ENCODE results near the gene PLEKHN1.

The PLEKHN1 gene

DNA sequence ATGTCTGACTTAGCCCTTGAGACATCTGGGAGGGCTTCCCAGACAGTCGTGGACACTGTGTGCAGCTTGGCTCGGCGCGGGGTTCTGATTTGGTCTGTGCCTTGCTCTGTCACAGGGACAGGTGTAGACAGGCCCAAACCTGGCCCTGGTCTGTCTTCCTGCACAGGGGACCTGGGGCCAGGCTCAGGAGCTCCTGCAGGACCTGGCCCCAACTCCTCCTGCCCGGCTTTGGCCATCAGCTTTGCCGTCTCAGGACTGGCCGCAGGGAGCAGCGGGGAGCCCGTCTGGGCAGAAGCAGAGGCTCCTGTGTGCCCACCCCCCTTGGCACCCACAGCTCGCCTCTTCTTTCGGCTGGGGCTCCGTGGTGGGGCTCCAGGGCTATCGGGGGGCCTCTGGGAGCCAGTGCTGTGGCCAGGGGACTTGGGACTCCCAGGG is 13.9 kb downstream of the PLEKHN1 start:
- H3K4me3 ChIP-seq (ENCODE audit: low read depth, low read length) = no peak overlapping the region

DNA sequence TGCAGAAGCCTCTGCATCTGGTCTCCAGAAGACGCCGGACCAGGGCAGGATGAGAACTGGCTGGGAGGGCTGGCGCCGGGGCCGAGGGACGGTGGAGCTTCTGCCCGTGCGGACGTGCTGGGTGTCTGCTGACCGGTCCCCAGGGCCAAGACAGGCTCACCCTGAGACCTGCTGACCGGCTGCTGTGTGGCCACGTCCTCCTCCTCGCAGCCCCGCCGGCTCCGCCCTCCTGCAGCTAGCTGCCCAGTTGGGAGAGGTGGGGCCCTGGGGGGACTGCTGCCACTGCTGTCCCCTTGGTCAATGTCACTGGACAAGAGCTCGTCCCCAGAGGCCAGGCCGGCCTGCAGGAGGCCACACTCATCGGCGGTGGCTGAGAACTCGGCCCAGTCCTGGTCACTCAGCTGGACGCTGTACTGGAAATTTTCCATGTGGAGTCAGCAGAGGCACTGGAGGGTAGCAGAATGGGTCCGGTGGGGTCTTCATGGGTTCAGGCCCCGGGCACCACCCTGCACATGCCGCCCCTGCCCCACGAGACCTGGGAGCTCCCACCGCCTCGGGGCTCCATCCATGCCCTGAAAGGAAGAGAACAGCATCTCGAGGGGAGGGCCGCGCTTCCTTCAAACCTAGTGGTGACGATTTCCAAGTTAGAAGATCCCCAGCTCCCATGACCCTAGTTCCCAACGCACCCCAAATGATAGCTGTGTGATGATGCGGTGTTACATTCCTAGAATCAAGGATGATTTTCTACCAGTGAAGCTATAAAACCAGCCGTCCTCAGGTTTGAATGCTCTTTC is 14.5 kb downstream of the PLEKHN1 start:
- DNase-seq (ENCODE audit: low read depth) = no peak
- no peak for TF ChIP-seq MYC (IDR thresholded peaks at IDR 0.05; ENCODE audit: low read depth, low read length)
- TF ChIP-seq, protein P1, sequence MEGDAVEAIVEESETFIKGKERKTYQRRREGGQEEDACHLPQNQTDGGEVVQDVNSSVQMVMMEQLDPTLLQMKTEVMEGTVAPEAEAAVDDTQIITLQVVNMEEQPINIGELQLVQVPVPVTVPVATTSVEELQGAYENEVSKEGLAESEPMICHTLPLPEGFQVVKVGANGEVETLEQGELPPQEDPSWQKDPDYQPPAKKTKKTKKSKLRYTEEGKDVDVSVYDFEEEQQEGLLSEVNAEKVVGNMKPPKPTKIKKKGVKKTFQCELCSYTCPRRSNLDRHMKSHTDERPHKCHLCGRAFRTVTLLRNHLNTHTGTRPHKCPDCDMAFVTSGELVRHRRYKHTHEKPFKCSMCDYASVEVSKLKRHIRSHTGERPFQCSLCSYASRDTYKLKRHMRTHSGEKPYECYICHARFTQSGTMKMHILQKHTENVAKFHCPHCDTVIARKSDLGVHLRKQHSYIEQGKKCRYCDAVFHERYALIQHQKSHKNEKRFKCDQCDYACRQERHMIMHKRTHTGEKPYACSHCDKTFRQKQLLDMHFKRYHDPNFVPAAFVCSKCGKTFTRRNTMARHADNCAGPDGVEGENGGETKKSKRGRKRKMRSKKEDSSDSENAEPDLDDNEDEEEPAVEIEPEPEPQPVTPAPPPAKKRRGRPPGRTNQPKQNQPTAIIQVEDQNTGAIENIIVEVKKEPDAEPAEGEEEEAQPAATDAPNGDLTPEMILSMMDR (IDR thresholded peaks at IDR 0.05; ENCODE audit: low read depth, low read length) = no peak
- TF ChIP-seq, protein P2, sequence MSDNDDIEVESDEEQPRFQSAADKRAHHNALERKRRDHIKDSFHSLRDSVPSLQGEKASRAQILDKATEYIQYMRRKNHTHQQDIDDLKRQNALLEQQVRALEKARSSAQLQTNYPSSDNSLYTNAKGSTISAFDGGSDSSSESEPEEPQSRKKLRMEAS (IDR thresholded peaks at IDR 0.05; ENCODE audit: low read depth, low read length) = no peak
- no peak for TF ChIP-seq POLR2A (IDR thresholded peaks at IDR 0.05; ENCODE audit: extremely low read depth, insufficient read length)
- H3K4me3 ChIP-seq (ENCODE audit: low read depth, low read length) = no peak overlapping the region

More for the DNA sequence above, 13.9 kb downstream of the PLEKHN1 start:
- TF ChIP-seq, protein P2 (IDR thresholded peaks at IDR 0.05; ENCODE audit: low read depth, low read length) = no peak
- TF ChIP-seq POLR2A (IDR thresholded peaks at IDR 0.05; ENCODE audit: extremely low read depth, insufficient read length) (no peak), MYC (IDR thresholded peaks at IDR 0.05; ENCODE audit: low read depth, low read length) (no peak)
- TF ChIP-seq, protein P1 (IDR thresholded peaks at IDR 0.05; ENCODE audit: low read depth, low read length) = no peak
- no peak for DNase-seq (ENCODE audit: low read depth)

DNA sequence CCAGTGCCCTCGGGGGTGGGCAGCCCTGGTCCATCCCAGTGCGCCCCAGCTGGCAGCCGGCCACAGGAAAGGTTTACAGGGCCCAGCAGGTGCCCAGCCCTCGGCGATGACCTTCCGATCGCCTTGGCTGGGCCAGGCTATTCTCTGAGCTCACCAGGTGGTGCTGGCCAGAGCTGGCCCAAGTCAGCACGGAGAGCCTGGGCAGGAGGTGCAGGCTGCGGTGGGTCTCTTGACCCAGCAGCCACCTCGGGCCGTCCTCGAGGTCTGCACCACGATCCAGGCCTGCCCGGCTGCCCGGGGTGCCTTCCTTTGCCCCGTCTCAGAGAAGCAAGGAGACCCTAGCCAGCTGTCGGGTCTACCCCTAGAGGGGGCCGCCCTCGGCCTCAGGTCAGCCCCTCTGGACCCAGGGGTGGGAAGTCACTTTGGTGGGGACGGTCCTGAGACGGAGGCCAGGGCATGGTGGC is 15.2 kb downstream of the PLEKHN1 start:
- DNase-seq (ENCODE audit: low read depth) = no peak
- H3K4me3 ChIP-seq (ENCODE audit: low read depth, low read length) = no peak overlapping the region
- TF ChIP-seq, protein P2 (IDR thresholded peaks at IDR 0.05; ENCODE audit: low read depth, low read length) = no peak
- TF ChIP-seq POLR2A (IDR thresholded peaks at IDR 0.05; ENCODE audit: extremely low read depth, insufficient read length) = no peak
- TF ChIP-seq, protein P1 (IDR thresholded peaks at IDR 0.05; ENCODE audit: low read depth, low read length) = no peak
- TF ChIP-seq MYC (IDR thresholded peaks at IDR 0.05; ENCODE audit: low read depth, low read length) = no peak

DNA sequence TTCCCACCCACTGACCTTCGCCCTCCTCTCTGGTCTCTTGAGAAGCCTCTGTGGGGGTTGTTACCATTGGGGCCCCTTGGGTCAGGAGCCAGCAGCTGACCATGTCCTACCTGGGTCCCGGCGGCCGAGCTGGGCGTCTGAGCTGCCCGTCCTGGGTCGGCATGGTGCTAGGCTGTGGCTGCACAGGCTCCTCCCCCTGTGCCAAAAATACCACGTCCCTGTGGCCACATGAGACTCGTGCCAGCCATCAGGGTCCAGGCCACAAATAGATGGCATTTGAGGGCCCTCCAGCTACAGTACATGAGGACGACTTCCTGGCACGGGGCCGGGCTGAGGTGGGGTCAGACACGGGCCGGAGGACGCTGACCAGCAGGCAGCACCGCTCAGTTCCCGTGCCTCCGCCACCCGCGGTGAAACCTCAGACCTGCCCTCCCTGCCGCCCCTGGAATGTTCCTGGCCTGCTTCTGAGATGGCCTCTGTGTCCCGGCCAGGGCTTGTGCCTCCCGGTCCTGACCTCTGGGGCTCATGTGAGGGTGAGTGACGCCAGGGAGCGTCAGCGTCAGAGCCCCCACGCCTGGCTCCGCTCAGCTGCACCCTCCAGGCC is 15.8 kb downstream of the PLEKHN1 start, which contains the start of gene PERM1:
Gene PERM1, minus strand, starts transcription at position 139 of the 604 bp plus-strand sequence. CDS start 1,064 bp downstream, outside the sequence.
- no peak within 1 kb of the TSS for H3K4me3 ChIP-seq (ENCODE audit: low read depth, low read length)
- TF ChIP-seq, protein P2 (IDR thresholded peaks at IDR 0.05; ENCODE audit: low read depth, low read length) = no peak
- no peak for TF ChIP-seq POLR2A (IDR thresholded peaks at IDR 0.05; ENCODE audit: extremely low read depth, insufficient read length)
- no peak for TF ChIP-seq MYC (IDR thresholded peaks at IDR 0.05; ENCODE audit: low read depth, low read length)
- DNase-seq (ENCODE audit: low read depth) = no peak

DNA sequence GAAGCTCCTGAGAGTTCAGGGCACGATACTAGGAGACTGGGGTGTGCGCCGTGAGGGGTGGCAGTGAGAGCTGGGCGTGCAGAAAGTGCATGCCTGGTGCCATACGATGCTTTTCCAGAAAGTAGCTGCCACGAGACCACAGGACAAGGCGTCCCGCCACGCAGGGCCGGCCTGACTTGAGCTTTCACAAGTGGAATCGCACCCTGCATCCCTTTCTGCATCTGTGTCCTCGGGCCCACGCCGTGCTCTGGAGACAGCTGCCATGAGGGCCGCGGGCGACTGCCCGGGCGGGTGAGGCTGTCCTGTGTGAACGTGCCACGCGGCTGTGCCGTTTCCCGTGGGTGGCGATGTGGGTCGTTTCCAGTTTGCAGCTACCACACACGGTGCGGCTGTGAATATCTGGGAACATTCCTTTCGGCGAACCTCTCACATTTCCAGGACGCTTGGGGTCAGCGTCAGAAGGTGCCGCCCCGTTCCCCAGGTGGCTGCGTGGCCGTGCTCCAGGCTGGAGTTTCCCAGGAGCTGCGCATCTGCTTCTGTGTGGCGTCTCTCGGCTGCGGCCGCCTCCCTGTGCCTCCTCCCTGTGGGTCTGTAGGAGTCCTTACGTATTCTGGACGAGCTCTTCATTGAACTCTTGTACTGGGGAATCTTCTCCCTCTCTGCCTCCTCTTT is 16.6 kb downstream of the PLEKHN1 start:
- H3K4me3 ChIP-seq (ENCODE audit: low read depth, low read length) = no peak overlapping the region
- TF ChIP-seq, protein P1 (IDR thresholded peaks at IDR 0.05; ENCODE audit: low read depth, low read length) = no peak
- no peak for TF ChIP-seq MYC (IDR thresholded peaks at IDR 0.05; ENCODE audit: low read depth, low read length)
- TF ChIP-seq POLR2A (IDR thresholded peaks at IDR 0.05; ENCODE audit: extremely low read depth, insufficient read length) = no peak
- TF ChIP-seq, protein P2 (IDR thresholded peaks at IDR 0.05; ENCODE audit: low read depth, low read length) = no peak

More for the DNA sequence above, 16.6 kb downstream of the PLEKHN1 start:
- DNase-seq (ENCODE audit: low read depth) = no peak
